Measurements from ENCODE around the gene ATF6. TPM values are rescaled to one million over a fixed set of nuclear protein-coding genes. Genes with fewer than 3 reads are reported as not detected.
A peak's percentile ranks its signal among the peaks of the same experiment; 100 is the strongest.

ATF6 gene
- total RNA-seq, 2 experiments from 2014 or later, result 16.2 to 17.1 TPM

DNA sequence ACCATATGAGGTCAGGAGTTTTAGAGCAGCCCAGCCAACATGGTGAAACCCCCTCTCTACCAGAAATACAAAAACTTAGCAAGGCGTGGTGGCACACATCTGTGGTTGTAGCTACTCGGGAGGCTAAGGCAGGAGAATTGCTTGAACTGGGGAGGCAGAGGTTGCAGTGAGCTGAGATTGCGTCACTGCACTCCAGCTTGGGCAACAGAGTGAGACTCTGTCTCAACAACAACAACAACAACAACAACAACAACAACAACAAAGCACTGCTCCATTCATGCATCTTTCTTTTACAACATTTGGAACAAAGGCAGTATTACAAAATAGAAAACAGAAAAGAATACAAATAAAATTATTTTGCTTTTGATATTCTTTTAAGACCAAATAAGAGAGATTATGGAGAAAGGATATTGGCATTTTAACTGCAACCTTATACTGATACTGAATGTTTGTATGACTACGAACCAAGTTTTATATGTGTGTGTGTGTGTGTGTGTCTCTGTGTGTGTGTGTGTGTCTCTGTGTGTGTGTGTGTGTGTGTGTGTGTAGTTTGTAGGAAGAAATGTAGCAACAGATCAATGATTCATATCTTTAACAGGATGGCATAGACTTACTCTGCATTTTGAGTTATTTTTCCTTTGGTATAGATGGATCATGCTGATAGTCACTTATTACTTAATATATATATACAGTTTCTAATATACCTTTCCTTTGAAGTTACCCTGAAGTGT lies 24.6 kb downstream of the ATF6 start:
- Mint-ChIP-seq H3K27me3 (no peaks in the 10 kb centered on the region), H3K4me1 (ENCODE audit: low read depth) (peaks cover 27% of the 10 kb centered on the region), H3K9me3 (no peaks in the 10 kb centered on the region), H3K36me3 (ENCODE audit: low read depth) (peaks cover 87% of the 10 kb centered on the region), H3K27ac (no peak overlapping the region), H3K4me3 (no peak overlapping the region)
- Histone ChIP-seq H3K27me3 (ENCODE audit: control insufficient read depth in 1 of 2, insufficient read depth in 2 of 2, low read length in 2 of 2) (no peaks in the 10 kb centered on the region), H3K36me3 (ENCODE audit: insufficient read depth, low read length) (peaks cover 78% of the 10 kb centered on the region), H3K9me3 (ENCODE audit: control insufficient read depth in 1 of 2, insufficient read depth in 1 of 2, low read length in 2 of 2) (no peaks in the 10 kb centered on the region), H3K4me3 (ENCODE audit: low read length) (no peak overlapping the region), H3K27ac (ENCODE audit: low read depth in 1 of 2, low read length in 2 of 2) (no peak overlapping the region), H3K4me1 (ENCODE audit: insufficient read depth, low read length) (no peaks in the 10 kb centered on the region)
- ATAC-seq (ENCODE audit: poor library complexity) (no peak), DNase-seq (no peak)
- TF ChIP-seq, protein P1, sequence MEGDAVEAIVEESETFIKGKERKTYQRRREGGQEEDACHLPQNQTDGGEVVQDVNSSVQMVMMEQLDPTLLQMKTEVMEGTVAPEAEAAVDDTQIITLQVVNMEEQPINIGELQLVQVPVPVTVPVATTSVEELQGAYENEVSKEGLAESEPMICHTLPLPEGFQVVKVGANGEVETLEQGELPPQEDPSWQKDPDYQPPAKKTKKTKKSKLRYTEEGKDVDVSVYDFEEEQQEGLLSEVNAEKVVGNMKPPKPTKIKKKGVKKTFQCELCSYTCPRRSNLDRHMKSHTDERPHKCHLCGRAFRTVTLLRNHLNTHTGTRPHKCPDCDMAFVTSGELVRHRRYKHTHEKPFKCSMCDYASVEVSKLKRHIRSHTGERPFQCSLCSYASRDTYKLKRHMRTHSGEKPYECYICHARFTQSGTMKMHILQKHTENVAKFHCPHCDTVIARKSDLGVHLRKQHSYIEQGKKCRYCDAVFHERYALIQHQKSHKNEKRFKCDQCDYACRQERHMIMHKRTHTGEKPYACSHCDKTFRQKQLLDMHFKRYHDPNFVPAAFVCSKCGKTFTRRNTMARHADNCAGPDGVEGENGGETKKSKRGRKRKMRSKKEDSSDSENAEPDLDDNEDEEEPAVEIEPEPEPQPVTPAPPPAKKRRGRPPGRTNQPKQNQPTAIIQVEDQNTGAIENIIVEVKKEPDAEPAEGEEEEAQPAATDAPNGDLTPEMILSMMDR (IDR thresholded peaks at IDR 0.05), result no peak
- intact Hi-C loops (cut with DNase I, micrococcal nuclease), result loop anchor here (5.0 to 10.0 kb wide), 4 partner anchors 74 to 602 kb away; partner anchors contain the start of gene OLFML2B (in 1 of the 2)
- POLR2A ChIA-PET, result no interaction called here
- CTCF ChIA-PET, result no interaction called here

DNA sequence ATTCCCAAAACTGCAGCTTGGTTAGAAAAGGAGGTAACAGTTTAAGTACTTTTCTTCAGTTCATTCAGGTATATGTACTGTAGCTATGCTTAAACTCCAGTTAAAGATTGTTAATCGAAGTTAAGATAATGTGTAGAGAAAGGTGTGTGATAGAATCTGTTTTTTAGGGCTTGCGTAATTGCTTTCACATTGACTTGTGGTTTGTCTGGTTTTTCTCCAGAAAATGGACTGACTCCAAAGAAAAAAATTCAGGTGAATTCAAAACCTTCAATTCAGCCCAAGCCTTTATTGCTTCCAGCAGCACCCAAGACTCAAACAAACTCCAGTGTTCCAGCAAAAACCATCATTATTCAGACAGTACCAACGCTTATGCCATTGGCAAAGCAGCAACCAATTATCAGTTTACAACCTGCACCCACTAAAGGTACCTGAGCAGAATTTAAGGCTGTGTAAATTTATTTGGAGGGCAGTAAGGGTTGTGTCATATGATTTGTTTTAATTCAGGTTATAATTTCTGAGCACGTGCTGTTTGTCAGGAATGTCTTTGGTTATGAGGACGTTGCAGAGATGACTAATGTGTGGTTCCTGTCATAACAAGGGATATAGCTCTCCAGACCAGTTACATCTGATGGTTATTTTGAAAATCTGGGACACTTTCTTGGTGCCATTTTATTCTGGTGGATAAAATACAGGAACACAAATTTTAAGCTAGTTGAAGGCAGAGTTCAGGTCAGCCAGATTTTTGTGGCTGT lies 26.0 kb downstream of the ATF6 start:
- H3K9me3 ChIP-seq (ENCODE audit: control insufficient read depth in 1 of 2, insufficient read depth in 1 of 2, low read length in 2 of 2), result no peaks in the 10 kb centered on the region
- Mint-ChIP-seq H3K27me3 (no peaks in the 10 kb centered on the region), H3K9me3 (no peaks in the 10 kb centered on the region), H3K4me1 (ENCODE audit: low read depth) (peaks cover 19% of the 10 kb centered on the region), H3K4me3 (no peak overlapping the region), H3K27ac (no peak overlapping the region), H3K36me3 (ENCODE audit: low read depth) (peaks cover 87% of the 10 kb centered on the region)
- no peaks in the 10 kb centered on the region for H3K27me3 ChIP-seq (ENCODE audit: control insufficient read depth in 1 of 2, insufficient read depth in 2 of 2, low read length in 2 of 2)
- ATAC-seq (ENCODE audit: poor library complexity) (no peak), DNase-seq (no peak)
- TF ChIP-seq, protein P1 (IDR thresholded peaks at IDR 0.05), result no peak
- POLR2A ChIA-PET, result interaction anchor here (0.6 to 1.4 kb wide), 5 partner anchors 19 to 278 kb away, joined by 3 to 16 read pairs (median 3); no protein-coding TSS in a partner anchor
- peaks cover 79% of the 10 kb centered on the region for H3K36me3 ChIP-seq (ENCODE audit: insufficient read depth, low read length)
- intact Hi-C loops (cut with DNase I, micrococcal nuclease), result loop anchor here (1.0 to 10.0 kb wide), 5 partner anchors 73 to 600 kb away; partner anchors contain the start of gene OLFML2B (in 1 of the 2)
- CTCF ChIA-PET, result interaction anchor here (0.6 to 4.5 kb wide), 8 partner anchors 8 to 247 kb away, joined by 3 to 47 read pairs (median 4); no protein-coding TSS in a partner anchor
- H3K27ac ChIP-seq (ENCODE audit: low read depth in 1 of 2, low read length in 2 of 2), result no peak overlapping the region
- H3K4me1 ChIP-seq (ENCODE audit: insufficient read depth, low read length), result no peaks in the 10 kb centered on the region
- no peak overlapping the region for H3K4me3 ChIP-seq (ENCODE audit: low read length)

DNA sequence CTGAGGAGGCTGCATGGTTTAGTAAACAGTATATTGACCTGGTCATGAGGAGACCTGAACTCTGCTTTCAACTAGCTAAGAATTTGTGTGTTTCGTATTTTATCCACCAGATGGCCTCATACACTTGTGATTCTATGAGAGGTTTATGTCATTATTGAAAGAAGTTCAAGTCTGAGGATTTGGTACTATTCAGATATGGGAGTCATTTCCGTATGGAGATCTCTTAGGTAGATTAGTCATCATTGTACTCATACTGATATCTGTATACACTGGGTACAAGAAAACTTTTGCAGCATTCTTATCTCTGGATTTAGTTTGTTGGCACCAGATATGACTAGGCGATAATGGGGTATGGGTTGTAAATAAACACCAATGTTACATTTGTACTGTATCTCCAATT lies 26.6 kb downstream of the ATF6 start:
- Mint-ChIP-seq H3K9me3 (no peaks in the 10 kb centered on the region), H3K36me3 (ENCODE audit: low read depth) (peaks cover 88% of the 10 kb centered on the region), H3K4me1 (ENCODE audit: low read depth) (peaks cover 14% of the 10 kb centered on the region), H3K27me3 (no peaks in the 10 kb centered on the region), H3K4me3 (no peak overlapping the region), H3K27ac (no peak overlapping the region)
- H3K27ac ChIP-seq (ENCODE audit: low read depth in 1 of 2, low read length in 2 of 2), result no peak overlapping the region
- H3K27me3 ChIP-seq (ENCODE audit: control insufficient read depth in 1 of 2, insufficient read depth in 2 of 2, low read length in 2 of 2), result no peaks in the 10 kb centered on the region
- peaks cover 81% of the 10 kb centered on the region for H3K36me3 ChIP-seq (ENCODE audit: insufficient read depth, low read length)
- ChIA-PET POLR2A (interaction anchor here (1.0 to 1.4 kb wide), 4 partner anchors 20 to 244 kb away, joined by 3 to 16 read pairs (median 4); no protein-coding TSS in a partner anchor), CTCF (interaction anchor here (0.6 to 4.5 kb wide), 8 partner anchors 9 to 247 kb away, joined by 3 to 47 read pairs (median 4); no protein-coding TSS in a partner anchor)
- intact Hi-C loops (cut with DNase I, micrococcal nuclease), result loop anchor here (1.0 to 10.0 kb wide), 5 partner anchors 72 to 600 kb away; partner anchors contain the start of gene OLFML2B (in 1 of the 2)
- DNase-seq (peak in 3 of 14 experiments; percentile 52 to 67 (median 66)), ATAC-seq (ENCODE audit: poor library complexity) (peak; percentile 68)
- H3K4me1 ChIP-seq (ENCODE audit: insufficient read depth, low read length), result no peaks in the 10 kb centered on the region
- TF ChIP-seq, protein P1 (IDR thresholded peaks at IDR 0.05), result peak; percentile 58
- no peaks in the 10 kb centered on the region for H3K9me3 ChIP-seq (ENCODE audit: control insufficient read depth in 1 of 2, insufficient read depth in 1 of 2, low read length in 2 of 2)
- no peak overlapping the region for H3K4me3 ChIP-seq (ENCODE audit: low read length)
